22Rv1 (cell line): ENCODE results near the gene SLC39A9.

ENCODE experiments used
- ZFX ChIP-seq: fragments of 450-650 bp; IDR thresholded peaks from 2 replicates; pipeline ENCODE4 v1.6.1; 2017; ENCODE audit warnings: antibody characterized with exemption, borderline replicate concordance
- TF ChIP-seq, protein P1 (sequence below): fragments of 450-650 bp; IDR thresholded peaks from 2 replicates; pipeline ENCODE4 v1.5.1; 2017; ENCODE audit warnings: mild to moderate bottlenecking

DNA sequence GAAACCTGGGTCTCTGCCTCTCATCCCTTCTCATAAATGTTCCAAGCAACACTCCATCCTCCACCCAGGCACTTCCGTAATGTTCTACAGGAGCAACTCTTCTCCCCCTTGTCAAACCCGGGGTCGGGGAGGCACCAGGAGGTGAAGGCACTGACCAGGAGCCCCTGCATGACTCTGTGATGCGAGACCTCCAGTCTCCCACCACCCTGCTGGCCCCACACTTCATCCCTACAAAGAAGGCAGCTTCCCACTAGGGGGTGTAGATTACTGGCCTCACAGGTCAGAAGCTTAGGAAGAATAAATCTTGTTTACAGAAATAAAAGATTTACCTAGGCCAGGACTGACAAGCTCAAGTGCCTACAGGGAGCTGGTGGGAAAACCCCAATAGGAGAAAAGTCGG is 47.6 kb upstream of the SLC39A9 start:
- TF ChIP-seq, protein P1, sequence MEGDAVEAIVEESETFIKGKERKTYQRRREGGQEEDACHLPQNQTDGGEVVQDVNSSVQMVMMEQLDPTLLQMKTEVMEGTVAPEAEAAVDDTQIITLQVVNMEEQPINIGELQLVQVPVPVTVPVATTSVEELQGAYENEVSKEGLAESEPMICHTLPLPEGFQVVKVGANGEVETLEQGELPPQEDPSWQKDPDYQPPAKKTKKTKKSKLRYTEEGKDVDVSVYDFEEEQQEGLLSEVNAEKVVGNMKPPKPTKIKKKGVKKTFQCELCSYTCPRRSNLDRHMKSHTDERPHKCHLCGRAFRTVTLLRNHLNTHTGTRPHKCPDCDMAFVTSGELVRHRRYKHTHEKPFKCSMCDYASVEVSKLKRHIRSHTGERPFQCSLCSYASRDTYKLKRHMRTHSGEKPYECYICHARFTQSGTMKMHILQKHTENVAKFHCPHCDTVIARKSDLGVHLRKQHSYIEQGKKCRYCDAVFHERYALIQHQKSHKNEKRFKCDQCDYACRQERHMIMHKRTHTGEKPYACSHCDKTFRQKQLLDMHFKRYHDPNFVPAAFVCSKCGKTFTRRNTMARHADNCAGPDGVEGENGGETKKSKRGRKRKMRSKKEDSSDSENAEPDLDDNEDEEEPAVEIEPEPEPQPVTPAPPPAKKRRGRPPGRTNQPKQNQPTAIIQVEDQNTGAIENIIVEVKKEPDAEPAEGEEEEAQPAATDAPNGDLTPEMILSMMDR, result no peak
- no peak for TF ChIP-seq ZFX
